ENCODE data around the gene KCNK16.

- TF ChIP-seq EZH2phosphoT487 (IDR thresholded peaks at IDR 0.05; ENCODE audit: insufficient read depth, low read depth) (no peak), EZH2 (IDR thresholded peaks at IDR 0.05; ENCODE audit: insufficient read depth, poor library complexity, severe bottlenecking) (no peak)
These were observed 16.8 kb upstream of the KCNK16 start for GRCh38 chr6:39339096-39339867.

Measured in GM23248 (cell line).